Activated CD8-positive, alpha-beta T cell treated with anti-CD3 and anti-CD28 coated beads for 36 hours (primary cell): ENCODE data around the gene SLC22A23. TPM values are rescaled to one million over a fixed set of nuclear protein-coding genes. Genes with fewer than 3 reads are reported as not detected.

Source experiments
- ATAC-seq: fragments of 200-7000 bp; cut with Tn5 transposase; one replicate; pipeline ENCODE4 v1.10.0; 2021; ENCODE audit warnings: mild to moderate bottlenecking, moderate library complexity
- CTCF ChIA-PET: fragments of 350-600 bp; sonication (Branson Sonifier 250); formaldehyde crosslinking; loops from one replicate; lab custom pipeline; 2021; ENCODE audit warnings: antibody characterized with exemption; lab: Charles Lee
- POLR2A ChIA-PET: fragments of 350-600 bp; sonication (Branson Sonifier 250); formaldehyde crosslinking; loops from one replicate; lab custom pipeline; 2021; ENCODE audit warnings: antibody characterized with exemption; lab: Charles Lee
- DNase-seq: peaks from one replicate; pipeline ENCODE4 v3.0.0-alpha.2; 2020
- H3K27ac Mint-ChIP-seq: one replicate; pipeline ENCODE4 v1.8.0; 2021; ENCODE audit warnings: mild to moderate bottlenecking, mixed read lengths
- H3K27me3 Mint-ChIP-seq: one replicate; pipeline ENCODE4 v1.8.0; 2021; ENCODE audit warnings: mixed read lengths
- H3K36me3 Mint-ChIP-seq: one replicate; pipeline ENCODE4 v1.8.0; 2021; ENCODE audit warnings: low read depth, mixed read lengths
- H3K4me1 Mint-ChIP-seq: one replicate; pipeline ENCODE4 v1.8.0; 2021; ENCODE audit warnings: low read depth, mixed read lengths
- H3K4me3 Mint-ChIP-seq: one replicate; pipeline ENCODE4 v1.8.0; 2021; ENCODE audit warnings: mild to moderate bottlenecking, moderate library complexity, mixed read lengths
- H3K9me3 Mint-ChIP-seq: one replicate; pipeline ENCODE4 v1.8.0; 2021; ENCODE audit warnings: mixed read lengths
- intact Hi-C: fragments of 100-400 bp; cut with micrococcal nuclease; formaldehyde crosslinking; loops from one replicate; pipeline ENCODE4 v1.10.0; 2022
- total RNA-seq, 2 experiments: library from RNA; stranded (reverse); gene quantifications; one replicate each; pipeline ENCODE4 v1.2.3, GENCODE V29; 2021
- TF ChIP-seq, protein P1 (sequence below): fragments of 200-600 bp; IDR thresholded peaks from one replicate; pipeline ENCODE4 v1.8.0; 2022; ENCODE audit warnings: antibody characterized with exemption, mild to moderate bottlenecking

The SLC22A23 gene
- total RNA-seq, 2 experiments from 2014 or later, result 0.16 to 0.34 TPM

GRCh38 chr6:3449750-3450305 lies 7.0 kb downstream of the SLC22A23 start:
- Mint-ChIP-seq H3K27ac (no peak overlapping the region), H3K4me3 (no peak overlapping the region), H3K36me3 (no peaks in the 10 kb centered on the region), H3K4me1 (peaks cover 8% of the 10 kb centered on the region), H3K9me3 (no peaks in the 10 kb centered on the region), H3K27me3 (peaks cover 8% of the 10 kb centered on the region)
- intact Hi-C loops, result no loop called here
- CTCF ChIA-PET, result no interaction called here
- POLR2A ChIA-PET, result no interaction called here
- TF ChIP-seq, protein P1, sequence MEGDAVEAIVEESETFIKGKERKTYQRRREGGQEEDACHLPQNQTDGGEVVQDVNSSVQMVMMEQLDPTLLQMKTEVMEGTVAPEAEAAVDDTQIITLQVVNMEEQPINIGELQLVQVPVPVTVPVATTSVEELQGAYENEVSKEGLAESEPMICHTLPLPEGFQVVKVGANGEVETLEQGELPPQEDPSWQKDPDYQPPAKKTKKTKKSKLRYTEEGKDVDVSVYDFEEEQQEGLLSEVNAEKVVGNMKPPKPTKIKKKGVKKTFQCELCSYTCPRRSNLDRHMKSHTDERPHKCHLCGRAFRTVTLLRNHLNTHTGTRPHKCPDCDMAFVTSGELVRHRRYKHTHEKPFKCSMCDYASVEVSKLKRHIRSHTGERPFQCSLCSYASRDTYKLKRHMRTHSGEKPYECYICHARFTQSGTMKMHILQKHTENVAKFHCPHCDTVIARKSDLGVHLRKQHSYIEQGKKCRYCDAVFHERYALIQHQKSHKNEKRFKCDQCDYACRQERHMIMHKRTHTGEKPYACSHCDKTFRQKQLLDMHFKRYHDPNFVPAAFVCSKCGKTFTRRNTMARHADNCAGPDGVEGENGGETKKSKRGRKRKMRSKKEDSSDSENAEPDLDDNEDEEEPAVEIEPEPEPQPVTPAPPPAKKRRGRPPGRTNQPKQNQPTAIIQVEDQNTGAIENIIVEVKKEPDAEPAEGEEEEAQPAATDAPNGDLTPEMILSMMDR, result no peak
- DNase-seq, result no peak
- ATAC-seq, result no peak

GRCh38 chr6:3449321-3449720 lies 7.5 kb downstream of the SLC22A23 start:
- no peak for ATAC-seq
- ChIA-PET POLR2A (no interaction called here), CTCF (no interaction called here)
- TF ChIP-seq, protein P1, result no peak
- Mint-ChIP-seq H3K27me3 (peaks cover 8% of the 10 kb centered on the region), H3K36me3 (no peaks in the 10 kb centered on the region), H3K9me3 (no peaks in the 10 kb centered on the region), H3K27ac (no peak overlapping the region), H3K4me1 (peaks cover 8% of the 10 kb centered on the region), H3K4me3 (no peak overlapping the region)
- DNase-seq, result no peak
- intact Hi-C loops, result no loop called here

DNA sequence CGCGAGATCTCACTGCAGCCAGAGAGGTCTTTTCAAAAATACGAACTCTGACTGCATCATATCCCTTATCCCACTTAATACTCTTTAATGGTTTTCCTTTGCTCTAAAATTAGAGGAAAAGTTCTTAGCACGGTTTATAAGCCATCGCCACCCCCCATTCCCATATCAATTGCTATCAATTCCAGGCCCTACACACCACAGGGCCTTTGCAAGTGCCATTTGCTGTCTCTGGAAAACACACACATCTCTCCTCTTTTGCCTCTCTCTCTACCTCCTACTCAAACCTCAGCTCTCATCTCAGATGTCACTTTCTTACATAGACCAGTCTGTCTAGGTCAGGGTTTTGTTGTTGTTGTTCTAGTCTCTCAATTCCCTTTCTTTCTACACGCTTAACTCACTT lies 9.8 kb downstream of the SLC22A23 start:
- Mint-ChIP-seq H3K27ac (no peak overlapping the region), H3K27me3 (peaks cover 7% of the 10 kb centered on the region), H3K9me3 (no peaks in the 10 kb centered on the region), H3K36me3 (no peaks in the 10 kb centered on the region), H3K4me1 (peaks cover 8% of the 10 kb centered on the region), H3K4me3 (no peak overlapping the region)
- POLR2A ChIA-PET, result no interaction called here
- DNase-seq, result no peak
- TF ChIP-seq, protein P1, result no peak
- CTCF ChIA-PET, result interaction anchor here (1.2 kb wide), 1 partner anchor 36 kb away, joined by 3 read pairs; no protein-coding TSS in a partner anchor
- intact Hi-C loops, result no loop called here
- no peak for ATAC-seq

- CTCF ChIA-PET, result interaction anchor here (1.2 kb wide), 1 partner anchor 35 kb away, joined by 3 read pairs; no protein-coding TSS in a partner anchor
- no peaks in the 10 kb centered on the region for H3K36me3 Mint-ChIP-seq
- TF ChIP-seq, protein P1, result no peak
- no peak for DNase-seq
- H3K9me3 Mint-ChIP-seq, result no peaks in the 10 kb centered on the region
- peaks cover 1% of the 10 kb centered on the region for H3K27me3 Mint-ChIP-seq
- H3K4me1 Mint-ChIP-seq, result peaks cover 8% of the 10 kb centered on the region
- H3K27ac Mint-ChIP-seq, result no peak overlapping the region
- ATAC-seq, result no peak
- POLR2A ChIA-PET, result no interaction called here
- intact Hi-C loops, result no loop called here
- H3K4me3 Mint-ChIP-seq, result no peak overlapping the region
Measured at GRCh38 chr6:3446184-3446583, 10.7 kb downstream of the SLC22A23 start.

DNA sequence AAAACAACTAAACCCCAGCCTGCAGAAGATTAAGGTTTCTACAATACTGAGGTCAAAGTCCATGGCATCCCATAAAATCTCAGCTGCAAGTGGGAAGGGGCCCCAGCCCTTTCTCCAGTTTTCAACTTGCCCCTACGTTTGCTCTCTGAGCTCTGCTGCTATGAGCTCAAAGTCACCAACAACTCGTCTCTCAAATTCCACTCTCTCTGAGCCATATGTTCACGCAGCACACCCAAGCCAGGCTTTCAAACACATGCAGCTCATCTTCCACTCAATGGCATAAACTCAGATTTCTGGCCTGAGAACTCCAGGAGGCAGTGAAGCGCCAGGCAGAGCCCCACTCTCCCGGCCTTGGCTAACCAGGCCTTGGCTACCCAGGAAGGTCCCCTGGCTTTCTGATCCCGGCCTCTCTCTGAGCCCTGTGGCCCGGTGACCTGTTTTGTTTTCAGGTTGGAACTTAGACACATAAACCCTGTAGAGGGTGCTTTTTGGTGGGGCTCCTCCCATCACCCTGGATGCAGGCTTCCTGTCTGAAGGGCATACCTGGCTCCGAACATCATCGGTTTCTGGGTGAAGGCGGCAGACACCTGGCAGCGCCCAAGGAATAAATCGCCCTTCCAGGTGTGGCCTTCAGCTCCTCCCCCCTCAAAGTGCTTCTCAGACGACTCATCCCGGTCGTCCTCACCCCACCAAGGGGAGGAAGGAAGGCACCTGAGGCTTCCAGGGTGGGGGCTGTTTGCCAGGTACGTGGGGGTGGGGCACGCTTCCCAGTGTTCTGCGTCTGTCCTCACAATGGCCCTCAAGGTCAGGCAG lies 12.4 kb downstream of the SLC22A23 start:
- no peaks in the 10 kb centered on the region for H3K36me3 Mint-ChIP-seq
- ATAC-seq (no peak), DNase-seq (no peak)
- intact Hi-C loops, result no loop called here
- POLR2A ChIA-PET, result no interaction called here
- CTCF ChIA-PET, result interaction anchor here (1.0 to 2.2 kb wide), 3 partner anchors 9 to 288 kb away, joined by 3 to 7 read pairs (median 5); no protein-coding TSS in a partner anchor
- H3K27ac Mint-ChIP-seq, result no peak overlapping the region
- H3K9me3 Mint-ChIP-seq, result no peaks in the 10 kb centered on the region
- H3K27me3 Mint-ChIP-seq, result no peaks in the 10 kb centered on the region
- H3K4me1 Mint-ChIP-seq, result peaks cover 4% of the 10 kb centered on the region
- TF ChIP-seq, protein P1, result no peak
- no peak overlapping the region for H3K4me3 Mint-ChIP-seq
